ENCODE measurements around the gene CHCHD5.

DNA sequence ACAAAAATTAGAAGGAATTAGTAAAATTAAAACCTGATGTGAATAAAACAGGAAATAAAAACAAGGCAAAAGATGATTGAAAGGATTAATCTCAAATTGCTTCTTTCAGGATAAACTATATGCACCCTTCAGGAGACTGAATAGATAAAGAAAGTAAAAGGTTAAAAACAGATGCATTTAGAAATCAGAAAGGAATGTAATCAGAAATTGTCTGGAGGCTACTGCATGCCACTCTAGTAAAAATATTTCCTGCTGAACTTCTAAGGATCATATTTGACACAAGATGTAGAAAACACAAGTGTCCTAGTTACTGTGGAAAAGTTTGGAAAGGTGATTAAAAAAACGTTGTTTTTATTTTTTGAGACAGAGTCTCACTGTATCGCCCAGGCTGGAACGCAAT is 16.2 kb downstream of the CHCHD5 start:
- TF ChIP-seq CTCF (IDR thresholded peaks at IDR 0.05 in 2 of 3, conservative IDR thresholded peaks at IDR 0.05 in 1 of 3; ENCODE audit: control insufficient read depth in 2 of 3, extremely low read depth in 1 of 3, insufficient read depth in 1 of 3, low read depth in 3 of 3, low read length in 3 of 3) (no peak), MXI1 (IDR thresholded peaks at IDR 0.05; ENCODE audit: low read depth, low read length) (no peak), NFIC (IDR thresholded peaks at IDR 0.05; ENCODE audit: low read depth, low read length) (no peak), GABPA (IDR thresholded peaks at IDR 0.05; ENCODE audit: low read depth) (no peak), SMC3 (IDR thresholded peaks at IDR 0.05; ENCODE audit: borderline replicate concordance, low read length) (no peak), TAF1 (IDR thresholded peaks at IDR 0.05; ENCODE audit: borderline replicate concordance, low read depth, low read length) (no peak), TBL1XR1 (IDR thresholded peaks at IDR 0.05; ENCODE audit: low read depth, low read length) (no peak), EZH2 (IDR thresholded peaks at IDR 0.05; ENCODE audit: borderline replicate concordance, control insufficient read depth, low read depth, low read length) (no peak), HDAC6 (IDR thresholded peaks at IDR 0.05; ENCODE audit: unreplicated experiment) (no peak), IKZF2 (IDR thresholded peaks at IDR 0.05) (no peak), CBFB (IDR thresholded peaks at IDR 0.05; ENCODE audit: low read depth) (no peak), POLR2AphosphoS5 (IDR thresholded peaks at IDR 0.05; ENCODE audit: low read length) (no peak)
